Neural progenitor cell (in vitro differentiated cells): Measurements from ENCODE around the gene ATG16L1.

Source experiments
- EZH2 ChIP-seq: fragments of 200-600 bp; sonication (generic); IDR thresholded peaks from 2 replicates; pipeline ENCODE4 v1.6.1; 2017; ENCODE audit warnings: antibody characterized with exemption, mild to moderate bottlenecking, moderate library complexity
- EZH2phosphoT487 ChIP-seq: fragments of 200-600 bp; sonication (generic); IDR thresholded peaks from 2 replicates; pipeline ENCODE4 v1.6.1; 2017; ENCODE audit warnings: antibody characterized with exemption
- TF ChIP-seq, protein P1 (sequence below): fragments of 200-600 bp; sonication (generic); IDR thresholded peaks from 2 replicates; pipeline ENCODE4 v1.5.1; 2017; ENCODE audit warnings: antibody characterized with exemption, mild to moderate bottlenecking

DNA sequence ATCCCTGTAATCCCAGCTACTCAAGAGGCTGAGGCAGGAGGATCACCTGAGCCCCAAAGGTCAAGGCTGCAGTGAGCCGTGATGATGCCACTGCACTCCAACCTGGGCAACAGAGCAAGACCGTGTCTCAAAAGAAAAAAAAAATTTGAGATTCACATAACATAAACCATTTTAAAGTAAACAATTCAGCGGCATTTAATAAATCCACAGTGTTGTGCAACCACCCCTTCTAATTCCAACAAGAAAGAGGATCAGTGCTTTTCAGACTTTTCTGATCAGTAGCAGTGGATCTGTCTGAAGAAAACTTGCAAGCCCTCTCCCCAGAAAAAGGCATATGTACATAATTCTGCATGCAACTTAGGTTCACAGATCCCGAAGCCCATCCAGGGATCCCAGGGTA is 48.9 kb downstream of the ATG16L1 start:
- TF ChIP-seq, protein P1, sequence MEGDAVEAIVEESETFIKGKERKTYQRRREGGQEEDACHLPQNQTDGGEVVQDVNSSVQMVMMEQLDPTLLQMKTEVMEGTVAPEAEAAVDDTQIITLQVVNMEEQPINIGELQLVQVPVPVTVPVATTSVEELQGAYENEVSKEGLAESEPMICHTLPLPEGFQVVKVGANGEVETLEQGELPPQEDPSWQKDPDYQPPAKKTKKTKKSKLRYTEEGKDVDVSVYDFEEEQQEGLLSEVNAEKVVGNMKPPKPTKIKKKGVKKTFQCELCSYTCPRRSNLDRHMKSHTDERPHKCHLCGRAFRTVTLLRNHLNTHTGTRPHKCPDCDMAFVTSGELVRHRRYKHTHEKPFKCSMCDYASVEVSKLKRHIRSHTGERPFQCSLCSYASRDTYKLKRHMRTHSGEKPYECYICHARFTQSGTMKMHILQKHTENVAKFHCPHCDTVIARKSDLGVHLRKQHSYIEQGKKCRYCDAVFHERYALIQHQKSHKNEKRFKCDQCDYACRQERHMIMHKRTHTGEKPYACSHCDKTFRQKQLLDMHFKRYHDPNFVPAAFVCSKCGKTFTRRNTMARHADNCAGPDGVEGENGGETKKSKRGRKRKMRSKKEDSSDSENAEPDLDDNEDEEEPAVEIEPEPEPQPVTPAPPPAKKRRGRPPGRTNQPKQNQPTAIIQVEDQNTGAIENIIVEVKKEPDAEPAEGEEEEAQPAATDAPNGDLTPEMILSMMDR, result no peak
- no peak for TF ChIP-seq EZH2phosphoT487
- no peak for TF ChIP-seq EZH2
